Measurements from ENCODE around the gene EDARADD.

The EDARADD gene

DNA sequence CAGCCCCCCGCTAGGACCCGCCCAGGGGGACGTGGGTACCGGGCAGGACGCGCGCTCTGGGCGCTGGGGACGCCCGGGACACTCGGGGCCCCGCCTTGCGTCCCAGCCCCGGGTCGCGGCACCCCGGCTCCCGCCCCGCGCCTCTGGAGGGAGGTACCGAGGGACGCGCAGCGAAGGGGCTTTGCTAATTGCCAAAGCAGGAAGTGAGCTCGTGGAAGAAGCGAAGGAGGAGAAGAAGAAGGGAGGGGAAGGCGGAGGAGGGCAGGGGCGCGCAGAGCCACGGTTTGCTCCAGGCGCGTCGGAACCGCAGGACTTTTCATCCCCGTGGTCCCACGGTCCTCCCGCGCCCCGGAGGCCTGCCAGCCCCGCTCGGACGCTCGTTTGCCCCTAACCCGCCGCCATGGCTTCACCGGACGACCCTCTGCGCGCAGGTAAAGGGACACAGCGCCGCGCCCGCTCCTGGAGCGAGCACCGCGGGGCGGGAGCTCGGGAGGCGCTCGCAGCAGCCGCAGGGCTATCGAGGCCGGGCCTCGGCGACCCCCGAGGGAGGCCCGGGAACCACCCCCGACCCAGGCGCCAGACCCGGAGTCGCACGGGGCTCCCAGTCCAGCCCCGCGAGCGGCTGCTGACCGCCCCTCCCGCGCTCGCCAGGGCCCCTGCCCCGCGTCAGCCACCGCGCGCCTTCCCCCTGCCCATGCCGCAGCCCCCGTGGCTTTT is 1.3 kb downstream of the EDARADD start:
- DNase-seq: no peak

GRCh38 chr1:236395947-236396664 is 2.0 kb downstream of the EDARADD start:
- no peak for DNase-seq

GRCh38 chr1:236396665-236397043 is 2.6 kb downstream of the EDARADD start:
- DNase-seq: no peak

GRCh38 chr1:236397173-236397759 is 3.2 kb downstream of the EDARADD start:
- no peak for DNase-seq

GRCh38 chr1:236398538-236398937 is 4.5 kb downstream of the EDARADD start:
- DNase-seq: no peak

GRCh38 chr1:236400061-236400603 is 6.0 kb downstream of the EDARADD start:
- DNase-seq: no peak

DNA sequence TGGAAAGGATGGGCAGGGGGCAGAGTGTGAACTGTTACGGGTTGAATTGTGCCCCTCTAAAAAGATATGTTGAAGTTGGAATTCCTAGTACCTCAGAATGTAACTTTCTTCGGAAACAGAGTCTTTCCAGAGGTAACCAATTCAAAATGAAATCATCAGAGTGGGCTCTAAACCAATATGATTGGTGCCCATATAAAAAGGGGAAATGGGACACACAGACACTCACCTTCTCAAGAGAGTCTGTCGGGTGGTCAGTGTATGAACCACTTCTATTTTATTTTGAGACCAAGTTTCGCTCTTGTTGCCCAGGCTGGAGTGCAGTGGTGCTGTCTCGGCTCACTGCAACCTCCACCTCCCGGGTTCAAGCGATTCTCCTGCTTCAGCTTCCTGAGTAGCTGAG is 7.6 kb downstream of the EDARADD start:
- DNase-seq: no peak

DNA sequence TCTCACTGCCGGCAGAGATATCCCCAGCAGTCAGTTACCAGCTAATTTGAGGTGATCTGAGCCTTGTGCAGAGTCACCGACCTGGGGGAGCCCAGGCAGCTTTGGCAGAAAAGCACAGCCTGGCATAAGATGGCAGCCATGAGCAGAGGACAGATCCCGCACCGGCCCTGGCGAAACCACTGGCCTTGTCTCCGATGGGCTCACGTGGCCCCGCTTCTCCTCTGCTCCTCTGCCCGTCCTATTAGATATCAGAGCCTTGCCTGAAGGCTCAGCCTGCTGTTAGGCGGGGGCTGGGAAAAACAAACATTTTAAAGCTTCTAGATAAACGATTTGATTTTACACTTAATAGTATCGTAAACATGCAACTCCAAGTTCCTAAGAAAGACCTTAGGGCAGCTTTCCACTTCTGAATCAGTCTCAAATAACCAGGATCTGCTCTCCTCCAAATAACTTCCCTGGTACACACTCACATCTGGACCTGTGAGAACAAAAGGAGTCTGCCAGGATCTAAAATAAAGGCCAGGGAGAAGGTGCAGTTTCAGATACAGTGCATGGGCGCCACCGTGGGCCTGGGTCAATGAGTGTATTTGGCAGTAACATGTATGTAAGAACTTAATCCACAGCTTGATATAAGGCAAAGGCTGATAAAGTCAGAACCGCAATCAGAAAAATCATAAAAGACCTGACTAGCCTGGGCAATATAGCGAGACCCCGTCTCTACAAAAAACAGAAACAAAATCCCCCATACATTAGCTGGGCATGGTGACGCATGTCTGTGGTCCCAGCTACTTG is 10.0 kb downstream of the EDARADD start:
- DNase-seq: no peak

DNA sequence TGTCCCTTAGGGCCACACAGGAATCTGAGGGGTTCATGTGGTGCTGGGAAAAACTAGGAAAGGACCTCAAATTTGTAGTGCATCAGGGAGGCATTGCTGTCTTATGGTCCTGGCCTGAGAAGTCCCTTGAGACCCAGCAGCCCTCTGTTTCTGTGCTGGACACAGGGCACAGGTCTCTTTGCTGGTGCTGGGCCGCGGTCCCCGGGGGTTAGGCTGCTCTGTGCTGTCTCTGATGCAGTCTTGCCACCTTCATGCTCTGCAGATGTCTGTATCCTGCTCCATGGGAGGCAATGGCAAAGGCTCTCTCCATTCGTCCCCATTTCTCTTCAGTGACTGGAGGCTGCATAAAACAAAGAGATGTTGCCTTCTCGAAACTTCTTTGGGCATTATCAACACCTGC is 13.0 kb downstream of the EDARADD start:
- DNase-seq: no peak

- no peak for DNase-seq
These were observed 19.6 kb downstream of the EDARADD start for GRCh38 chr1:236413688-236414087.

- no peak for DNase-seq
These were observed 22.1 kb downstream of the EDARADD start for GRCh38 chr1:236416165-236416564.

DNA sequence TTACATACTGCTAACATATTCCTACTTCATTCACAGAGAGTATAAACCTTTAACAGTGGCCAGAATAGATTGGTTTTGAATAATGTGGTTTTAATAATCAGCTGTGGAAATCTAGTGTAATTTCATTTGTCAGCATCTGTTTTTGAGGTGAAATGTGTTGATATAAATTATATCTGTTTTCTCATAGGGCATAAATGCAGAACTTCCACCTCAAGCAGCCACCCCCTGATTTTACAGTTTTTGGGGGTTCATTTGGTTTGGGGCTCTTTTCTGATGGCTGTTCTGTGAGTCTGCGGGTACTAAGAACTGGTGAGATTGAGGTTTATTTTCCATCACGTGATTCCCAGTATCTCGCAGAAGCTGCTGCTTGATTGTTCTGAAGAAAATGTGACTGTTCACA is 23.2 kb downstream of the EDARADD start:
- DNase-seq: no peak

DNA sequence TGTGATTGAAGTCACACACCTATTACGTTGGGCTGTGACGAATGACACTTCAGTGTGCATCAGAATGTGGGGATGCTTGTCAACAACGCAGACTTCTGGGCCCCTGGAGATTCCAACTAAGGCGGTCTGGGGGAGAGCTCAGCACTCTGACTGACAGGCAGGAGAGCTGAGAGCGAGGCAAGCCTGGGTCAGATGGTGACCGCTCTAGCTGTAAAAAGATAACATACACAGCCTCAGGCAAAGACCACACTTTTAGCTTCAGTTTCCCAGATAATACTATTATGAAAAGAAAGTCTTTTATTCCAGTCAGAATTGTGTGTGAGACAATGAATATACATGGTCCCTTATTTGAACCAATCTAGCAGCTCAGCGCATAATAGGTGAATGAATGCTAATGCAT is 25.4 kb downstream of the EDARADD start:
- DNase-seq: no peak

GRCh38 chr1:236421022-236421421 is 26.9 kb downstream of the EDARADD start:
- DNase-seq: no peak

DNA sequence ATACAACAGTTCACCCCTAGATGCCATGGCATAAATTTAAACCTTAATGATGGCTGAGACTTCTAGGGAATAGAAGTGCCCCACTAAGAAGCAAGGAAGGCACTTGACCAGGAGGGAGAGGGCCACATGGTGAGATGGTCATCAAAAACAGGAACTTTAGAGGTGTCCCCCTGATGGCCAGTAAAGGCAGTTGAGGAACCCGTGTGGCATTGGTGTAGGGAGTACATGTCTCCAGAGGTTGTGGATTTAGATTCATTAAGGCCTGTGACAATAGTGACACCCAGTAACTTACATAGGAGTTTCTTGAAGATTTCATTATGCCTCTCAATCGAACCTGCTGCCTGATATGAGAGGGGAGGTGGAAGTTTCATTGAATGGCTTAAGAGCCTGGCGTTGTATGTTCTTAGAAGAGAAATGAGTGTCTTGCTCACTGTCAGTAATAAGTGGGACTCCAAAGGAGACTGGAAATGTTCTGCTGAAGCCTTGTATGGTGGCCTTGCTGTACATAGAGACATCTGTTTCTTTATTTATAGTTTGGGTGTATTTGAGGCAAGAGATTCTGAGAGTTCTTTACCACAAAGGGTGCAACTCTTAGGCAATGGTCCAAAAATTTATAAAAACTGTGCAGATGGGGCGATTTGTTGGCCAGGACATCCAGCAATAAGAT is 27.9 kb downstream of the EDARADD start:
- DNase-seq: no peak

DNA sequence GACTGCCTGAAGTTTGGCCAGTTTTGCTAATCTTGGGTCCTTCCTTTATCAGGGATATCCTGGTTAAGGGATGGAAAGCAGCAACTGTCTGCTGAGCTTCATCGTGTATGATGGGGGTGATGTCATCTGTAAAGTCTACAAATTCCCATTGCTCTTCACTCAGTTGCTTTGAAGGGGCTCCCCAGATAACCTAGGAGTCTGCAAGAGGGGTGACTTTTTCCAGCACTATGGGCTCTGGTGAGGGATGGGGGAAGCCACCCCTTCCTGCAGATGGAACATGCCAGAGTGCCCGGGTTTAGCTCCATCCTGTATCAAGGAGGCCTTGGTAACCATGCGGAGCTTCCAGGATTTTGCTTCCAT is 28.4 kb downstream of the EDARADD start:
- DNase-seq: no peak

GRCh38 chr1:236425031-236425663 is 31.1 kb downstream of the EDARADD start:
- no peak for DNase-seq

- no peak for DNase-seq
These were observed 32.1 kb downstream of the EDARADD start for GRCh38 chr1:236426215-236426614.

- DNase-seq: no peak
These were observed 35.7 kb downstream of the EDARADD start for GRCh38 chr1:236429715-236430274.

DNA sequence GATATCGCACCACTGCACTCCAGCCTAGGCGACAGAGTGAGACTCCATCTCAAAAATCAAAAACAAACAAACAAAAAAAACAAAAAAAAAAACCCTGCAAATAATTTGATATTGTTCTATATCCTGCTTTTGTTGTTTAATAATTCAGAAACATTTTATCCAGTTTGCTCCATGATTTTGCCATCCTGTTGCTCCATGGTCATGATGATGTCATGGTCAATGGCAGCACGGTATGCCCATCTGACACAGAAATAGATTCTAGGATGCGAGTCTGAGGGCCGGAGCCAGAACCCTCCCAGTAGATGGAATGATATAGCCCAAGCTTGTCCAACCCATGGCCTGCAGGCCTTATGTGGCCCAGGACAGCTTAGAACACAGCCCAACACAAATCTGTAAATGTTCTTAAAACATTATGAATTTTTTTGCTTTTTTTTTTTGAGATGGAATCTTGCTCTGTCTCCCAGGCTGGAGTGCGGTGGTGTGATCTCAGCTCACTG is 39.8 kb downstream of the EDARADD start:
- DNase-seq: no peak

- no peak for DNase-seq
These were observed 44.5 kb downstream of the EDARADD start for GRCh38 chr1:236438614-236439013.

DNA sequence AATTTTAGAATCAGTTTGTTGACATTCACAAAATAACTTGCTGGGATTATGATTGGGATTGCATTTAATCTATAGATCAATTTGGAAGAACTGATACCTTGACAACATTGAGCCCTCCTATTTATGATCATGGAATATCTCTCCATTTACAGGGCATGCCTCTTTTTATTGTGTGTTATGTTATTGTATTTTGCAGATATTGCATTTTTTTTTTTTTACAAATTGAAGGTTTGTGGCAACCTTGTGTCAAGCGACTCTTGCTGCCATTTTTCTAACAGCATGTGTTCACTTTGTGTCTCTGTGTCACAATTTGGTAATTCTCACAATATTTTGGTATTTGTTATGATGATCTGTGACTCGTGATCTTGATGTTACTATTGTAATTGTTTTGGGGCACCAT is 46.3 kb downstream of the EDARADD start:
- DNase-seq: no peak

All from NCI-H226 (cell line).